Right lobe of liver (tissue), 4 donors: ENCODE data around the gene ATOH8.
"Not testable (repeated sequence)": the region's sequence is repeated elsewhere in the genome, so short reads cannot be mapped to it uniquely, and the experiment has no call there.

Experiments used
- CTCF ChIP-seq, 4 donors: fragments of 200-600 bp in 3 of 4; fragments of 450-650 bp in 1 of 4; IDR thresholded peaks; one replicate each; pipeline versions ENCODE4 v1.5.1 to v1.8.0; 2016 to 2022; ENCODE audit warnings: antibody characterized with exemption in 4 of 4, mild to moderate bottlenecking in 2 of 4
- POLR2A ChIP-seq: fragments of 450-650 bp; IDR thresholded peaks from one replicate; pipeline ENCODE4 v1.6.1; 2017; ENCODE audit warnings: antibody characterized with exemption, mild to moderate bottlenecking
- donor health status: DM: no; HTN: no; CAD: no.
- donor health status: DM: no; HTN: no; CAD: no.
- donor health status: DM: no; HTN: yes; CAD: no.

- not testable (repeated sequence) for TF ChIP-seq CTCF (IDR thresholded peaks at IDR 0.05); POLR2A
These were observed 39.4 kb upstream of the ATOH8 start for GRCh38 chr2:85714421-85714820.
